ENCODE measurements around the gene PLPPR1.

DNA sequence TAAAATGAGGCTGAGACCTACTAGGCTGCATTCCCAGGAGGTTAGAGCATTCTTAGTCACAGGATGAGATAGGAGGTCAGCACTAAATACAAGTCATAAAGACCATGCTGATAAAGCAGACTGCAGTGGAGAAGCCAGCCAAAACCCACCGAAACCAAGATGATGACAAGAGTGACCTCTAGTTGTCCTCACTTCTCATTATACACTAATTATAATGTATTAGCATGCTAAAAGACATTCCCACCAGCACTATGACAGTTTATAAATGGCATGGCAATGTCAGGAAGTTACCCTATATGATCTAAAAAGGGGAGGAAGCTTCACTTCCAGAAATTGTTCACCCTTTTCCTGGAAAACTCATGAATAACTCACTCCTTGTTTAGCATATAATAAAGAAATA is 88.6 kb downstream of the PLPPR1 start:
- TF ChIP-seq, protein P1, sequence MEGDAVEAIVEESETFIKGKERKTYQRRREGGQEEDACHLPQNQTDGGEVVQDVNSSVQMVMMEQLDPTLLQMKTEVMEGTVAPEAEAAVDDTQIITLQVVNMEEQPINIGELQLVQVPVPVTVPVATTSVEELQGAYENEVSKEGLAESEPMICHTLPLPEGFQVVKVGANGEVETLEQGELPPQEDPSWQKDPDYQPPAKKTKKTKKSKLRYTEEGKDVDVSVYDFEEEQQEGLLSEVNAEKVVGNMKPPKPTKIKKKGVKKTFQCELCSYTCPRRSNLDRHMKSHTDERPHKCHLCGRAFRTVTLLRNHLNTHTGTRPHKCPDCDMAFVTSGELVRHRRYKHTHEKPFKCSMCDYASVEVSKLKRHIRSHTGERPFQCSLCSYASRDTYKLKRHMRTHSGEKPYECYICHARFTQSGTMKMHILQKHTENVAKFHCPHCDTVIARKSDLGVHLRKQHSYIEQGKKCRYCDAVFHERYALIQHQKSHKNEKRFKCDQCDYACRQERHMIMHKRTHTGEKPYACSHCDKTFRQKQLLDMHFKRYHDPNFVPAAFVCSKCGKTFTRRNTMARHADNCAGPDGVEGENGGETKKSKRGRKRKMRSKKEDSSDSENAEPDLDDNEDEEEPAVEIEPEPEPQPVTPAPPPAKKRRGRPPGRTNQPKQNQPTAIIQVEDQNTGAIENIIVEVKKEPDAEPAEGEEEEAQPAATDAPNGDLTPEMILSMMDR (IDR thresholded peaks at IDR 0.05) = no peak
- no peak for TF ChIP-seq POLR2AphosphoS5 (IDR thresholded peaks at IDR 0.05)
- no peak for TF ChIP-seq POLR2A (IDR thresholded peaks at IDR 0.05)
- TF ChIP-seq EP300 (IDR thresholded peaks at IDR 0.05) = no peak

All from gastroesophageal sphincter (tissue), 3 donors.